B cell (primary cell): ENCODE data around the gene P2RY14.

Experiments
- CTCF ChIP-seq: fragments of 200-600 bp; IDR thresholded peaks from one replicate; pipeline ENCODE4 v1.8.0; 2022; ENCODE audit warnings: antibody characterized with exemption, mild to moderate bottlenecking
- EZH2 ChIP-seq: IDR thresholded peaks from 2 replicates; pipeline ENCODE4 v1.6.1; 2012; ENCODE audit warnings: borderline replicate concordance, low read depth, mild to moderate bottlenecking, moderate library complexity, low read length; ENCODE audit not compliant: insufficient read depth, poor library complexity, severe bottlenecking

- TF ChIP-seq CTCF: no peak
- no peak for TF ChIP-seq EZH2
Measured at GRCh38 chr3:151278230-151278629, at the start of gene P2RY14.
